Measurements from ENCODE around the gene TSC2. TPM values are rescaled to one million over a fixed set of nuclear protein-coding genes. Genes with fewer than 3 reads are reported as not detected.

Gene TSC2
- total and polyA plus RNA-seq, 2 experiments from 2014 or later, result 52.2 to 53.7 TPM

GRCh38 chr16:2081201-2082084 lies 33.7 kb downstream of the TSC2 start:
- DNase-seq, result no peak
- no peaks in the 10 kb centered on the region for H3F3A ChIP-seq (ENCODE audit: insufficient read depth)
- no peaks in the 10 kb centered on the region for H3K9me3 ChIP-seq (ENCODE audit: low read depth)
- H3K9ac ChIP-seq, result no peak overlapping the region
- no peak overlapping the region for H3K27ac ChIP-seq
- no peak overlapping the region for H2AFZ ChIP-seq
- no peaks in the 10 kb centered on the region for H3K36me3 ChIP-seq (ENCODE audit: low read depth)
- 90 to 91% methylated on average over 34 of the region's 35 CpGs for WGBS, 2 experiments (ENCODE audit: low coverage in 1 of 2, low lambda C conversion rate in 2 of 2, missing lambda C conversion rate in 2 of 2)
- no peaks in the 10 kb centered on the region for H3K27me3 ChIP-seq (replicated peaks; ENCODE audit: insufficient read depth)
- no peak overlapping the region for H3K4me3 ChIP-seq
- H3K9me2 ChIP-seq (ENCODE audit: insufficient read depth), result no peaks in the 10 kb centered on the region
- in situ Hi-C loops (cut with MboI), result no loop called here
- no peaks in the 10 kb centered on the region for H3K79me2 ChIP-seq (ENCODE audit: insufficient read depth)
- H3K4me1 ChIP-seq (ENCODE audit: insufficient read depth), result no peaks in the 10 kb centered on the region
- TF ChIP-seq EZH2phosphoT487 (IDR thresholded peaks at IDR 0.05; ENCODE audit: insufficient read depth, low read depth), result no peak
- TF ChIP-seq EZH2 (IDR thresholded peaks at IDR 0.05; ENCODE audit: insufficient read depth, poor library complexity, severe bottlenecking), result no peak
- no peak overlapping the region for H3K4me2 ChIP-seq (ENCODE audit: unreplicated experiment)
- no peaks in the 10 kb centered on the region for H4K20me1 ChIP-seq (ENCODE audit: insufficient read depth)

DNA sequence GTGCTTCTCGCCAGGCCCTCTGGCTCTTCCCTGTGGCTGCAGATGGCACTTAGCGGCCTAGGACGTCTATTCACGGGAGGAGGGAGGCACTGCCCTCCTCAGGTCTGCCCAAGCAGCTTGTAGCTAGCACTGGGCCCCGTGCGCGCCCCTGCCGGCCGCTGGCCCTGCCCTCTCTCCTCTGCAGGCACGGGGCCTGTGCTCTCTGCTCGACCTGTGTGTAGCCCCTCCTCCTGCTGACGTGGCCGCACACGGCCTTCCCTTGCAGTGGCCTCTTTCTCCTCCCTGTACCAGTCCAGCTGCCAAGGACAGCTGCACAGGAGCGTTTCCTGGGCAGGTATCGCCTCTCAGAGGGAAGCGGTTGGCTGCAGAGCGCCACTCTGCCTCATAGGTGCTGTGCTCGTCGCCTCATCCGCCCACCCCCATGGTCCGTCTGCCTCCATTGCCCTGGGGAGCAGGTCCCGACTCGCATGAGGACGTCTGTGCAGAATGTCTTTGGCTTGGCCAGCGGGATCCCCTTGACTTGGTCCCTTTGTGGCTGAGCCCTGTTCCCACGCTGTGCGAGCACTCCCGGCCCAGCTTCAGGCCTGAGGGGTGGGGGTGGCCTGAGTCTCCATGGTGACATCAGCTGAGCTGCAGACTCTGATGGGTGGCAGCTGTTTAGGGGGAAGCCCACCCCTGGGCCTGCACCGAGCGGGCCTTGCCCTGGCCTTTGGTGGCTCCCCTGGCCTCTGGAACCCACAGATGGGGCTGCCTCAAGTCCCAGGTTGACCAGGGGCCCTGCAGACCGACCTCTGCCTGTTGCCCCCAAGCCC lies 34.6 kb downstream of the TSC2 start:
- no peaks in the 10 kb centered on the region for H3K9me3 ChIP-seq (ENCODE audit: low read depth)
- TF ChIP-seq EZH2phosphoT487 (IDR thresholded peaks at IDR 0.05; ENCODE audit: insufficient read depth, low read depth) (no peak), EZH2 (IDR thresholded peaks at IDR 0.05; ENCODE audit: insufficient read depth, poor library complexity, severe bottlenecking) (no peak)
- no peak for DNase-seq
- no peaks in the 10 kb centered on the region for H3K36me3 ChIP-seq (ENCODE audit: low read depth)
- H3K79me2 ChIP-seq (ENCODE audit: insufficient read depth), result no peaks in the 10 kb centered on the region
- in situ Hi-C loops (cut with MboI), result no loop called here
- H3K4me3 ChIP-seq, result no peak overlapping the region
- no peaks in the 10 kb centered on the region for H3K9me2 ChIP-seq (ENCODE audit: insufficient read depth)
- H3K4me1 ChIP-seq (ENCODE audit: insufficient read depth), result no peaks in the 10 kb centered on the region
- no peak overlapping the region for H3K9ac ChIP-seq
- WGBS, 2 experiments (ENCODE audit: low coverage in 1 of 2, low lambda C conversion rate in 2 of 2, missing lambda C conversion rate in 2 of 2), result 86 to 87% methylated on average over 30 to 31 of the region's 32 CpGs
- H3K4me2 ChIP-seq (ENCODE audit: unreplicated experiment), result no peak overlapping the region
- H3K27me3 ChIP-seq (replicated peaks; ENCODE audit: insufficient read depth), result no peaks in the 10 kb centered on the region
- no peaks in the 10 kb centered on the region for H3F3A ChIP-seq (ENCODE audit: insufficient read depth)
- H3K27ac ChIP-seq, result no peak overlapping the region
- H2AFZ ChIP-seq, result no peak overlapping the region
- no peaks in the 10 kb centered on the region for H4K20me1 ChIP-seq (ENCODE audit: insufficient read depth)

- no peak overlapping the region for H3K4me3 ChIP-seq
- H3K4me1 ChIP-seq (ENCODE audit: insufficient read depth), result no peaks in the 10 kb centered on the region
- H4K20me1 ChIP-seq (ENCODE audit: insufficient read depth), result no peaks in the 10 kb centered on the region
- WGBS, 2 experiments (ENCODE audit: low coverage in 1 of 2, low lambda C conversion rate in 2 of 2, missing lambda C conversion rate in 2 of 2), result 74 to 76% methylated on average over 11 to 14 of the region's 16 CpGs
- no peaks in the 10 kb centered on the region for H3F3A ChIP-seq (ENCODE audit: insufficient read depth)
- H3K9me2 ChIP-seq (ENCODE audit: insufficient read depth), result no peaks in the 10 kb centered on the region
- no peak overlapping the region for H3K9ac ChIP-seq
- H3K4me2 ChIP-seq (ENCODE audit: unreplicated experiment), result no peak overlapping the region
- no peaks in the 10 kb centered on the region for H3K79me2 ChIP-seq (ENCODE audit: insufficient read depth)
- H3K27ac ChIP-seq, result no peak overlapping the region
- H3K36me3 ChIP-seq (ENCODE audit: low read depth), result no peaks in the 10 kb centered on the region
- H3K9me3 ChIP-seq (ENCODE audit: low read depth), result no peaks in the 10 kb centered on the region
- no peaks in the 10 kb centered on the region for H3K27me3 ChIP-seq (replicated peaks; ENCODE audit: insufficient read depth)
- in situ Hi-C loops (cut with MboI), result no loop called here
- DNase-seq, result no peak
- H2AFZ ChIP-seq, result no peak overlapping the region
- TF ChIP-seq EZH2 (IDR thresholded peaks at IDR 0.05; ENCODE audit: insufficient read depth, poor library complexity, severe bottlenecking), result no peak
- TF ChIP-seq EZH2phosphoT487 (IDR thresholded peaks at IDR 0.05; ENCODE audit: insufficient read depth, low read depth), result no peak
Measured at GRCh38 chr16:2082983-2083364, 35.2 kb downstream of the TSC2 start.

DNA sequence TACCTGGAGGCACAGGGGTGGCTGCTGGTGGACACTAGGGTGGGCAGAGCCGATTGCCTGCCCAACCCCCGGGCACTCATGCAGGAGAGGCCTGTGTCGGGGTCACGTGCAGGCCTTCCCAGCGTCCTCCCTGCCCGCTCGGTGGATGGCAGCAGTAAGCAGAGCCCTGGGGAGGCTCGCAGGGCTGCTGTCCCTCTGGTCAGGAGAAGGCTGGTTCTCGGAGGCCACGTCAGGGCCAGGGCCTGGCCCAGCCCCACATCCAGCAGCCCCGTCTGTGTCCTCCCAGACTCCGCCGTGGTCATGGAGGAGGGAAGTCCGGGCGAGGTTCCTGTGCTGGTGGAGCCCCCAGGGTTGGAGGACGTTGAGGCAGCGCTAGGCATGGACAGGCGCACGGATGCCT lies 35.6 kb downstream of the TSC2 start:
- Histone ChIP-seq H3K4me1 (ENCODE audit: insufficient read depth) (no peaks in the 10 kb centered on the region), H3K36me3 (ENCODE audit: low read depth) (no peaks in the 10 kb centered on the region; the same call in 1 of the 2 replicates), H3K79me2 (ENCODE audit: insufficient read depth) (no peaks in the 10 kb centered on the region), H3K27ac (no peak overlapping the region), H3K9ac (no peak overlapping the region), H2AFZ (no peak overlapping the region), H3K9me3 (ENCODE audit: low read depth) (no peaks in the 10 kb centered on the region), H3K9me2 (ENCODE audit: insufficient read depth) (no peaks in the 10 kb centered on the region), H3K4me2 (ENCODE audit: unreplicated experiment) (no peak overlapping the region), H3K4me3 (no peak overlapping the region), H4K20me1 (ENCODE audit: insufficient read depth) (no peaks in the 10 kb centered on the region), H3F3A (ENCODE audit: insufficient read depth) (0 out of 2 replicates have a peak, but pooled peaks cover 1% of the 10 kb centered on the region), H3K27me3 (replicated peaks; ENCODE audit: insufficient read depth) (no peaks in the 10 kb centered on the region)
- TF ChIP-seq EZH2phosphoT487 (IDR thresholded peaks at IDR 0.05; ENCODE audit: insufficient read depth, low read depth) (no peak), EZH2 (IDR thresholded peaks at IDR 0.05; ENCODE audit: insufficient read depth, poor library complexity, severe bottlenecking) (no peak)
- DNase-seq, result no peak
- in situ Hi-C loops (cut with MboI), result no loop called here
- 85 to 87% methylated on average over 16 to 18 of the region's 19 CpGs for WGBS, 2 experiments (ENCODE audit: low coverage in 1 of 2, low lambda C conversion rate in 2 of 2, missing lambda C conversion rate in 2 of 2)
